HG02610 (cell line): ENCODE results near the gene MRPL58.
"Not testable (repeated sequence)": the region's sequence is repeated elsewhere in the genome, so short reads cannot be mapped to it uniquely, and the experiment has no call there.

Source experiments
- ATAC-seq: cut with Tn5 transposase; IDR thresholded peaks from one replicate; pipeline ENCODE4 v1.9.1; 2021; ENCODE audit warnings: mild to moderate bottlenecking, moderate library complexity; ENCODE audit not compliant: unreplicated experiment

Gene MRPL58

DNA sequence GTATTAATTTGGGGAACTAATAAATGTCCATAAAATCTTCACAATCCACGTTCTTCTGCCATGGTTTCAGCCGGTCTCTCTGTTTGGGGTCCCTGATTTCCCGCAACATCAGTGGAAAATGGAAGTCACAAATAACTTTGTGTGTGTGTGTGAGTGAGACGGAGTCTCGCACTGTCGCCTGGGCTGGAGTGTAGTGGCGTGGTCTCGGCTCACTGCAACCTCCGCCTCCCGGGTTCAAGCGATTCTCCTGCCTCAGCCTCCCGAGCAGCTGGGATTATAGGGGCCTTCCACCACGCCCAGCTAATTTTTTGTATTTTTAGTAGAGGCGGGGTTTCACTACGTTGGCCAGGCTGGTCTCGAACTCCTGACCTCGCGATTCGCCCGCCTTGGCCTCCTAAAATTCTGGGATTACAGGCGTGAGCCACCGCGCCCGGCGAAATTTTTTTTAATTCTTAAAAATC lies 33.5 kb downstream of the MRPL58 start:
- ATAC-seq: not testable (repeated sequence)

DNA sequence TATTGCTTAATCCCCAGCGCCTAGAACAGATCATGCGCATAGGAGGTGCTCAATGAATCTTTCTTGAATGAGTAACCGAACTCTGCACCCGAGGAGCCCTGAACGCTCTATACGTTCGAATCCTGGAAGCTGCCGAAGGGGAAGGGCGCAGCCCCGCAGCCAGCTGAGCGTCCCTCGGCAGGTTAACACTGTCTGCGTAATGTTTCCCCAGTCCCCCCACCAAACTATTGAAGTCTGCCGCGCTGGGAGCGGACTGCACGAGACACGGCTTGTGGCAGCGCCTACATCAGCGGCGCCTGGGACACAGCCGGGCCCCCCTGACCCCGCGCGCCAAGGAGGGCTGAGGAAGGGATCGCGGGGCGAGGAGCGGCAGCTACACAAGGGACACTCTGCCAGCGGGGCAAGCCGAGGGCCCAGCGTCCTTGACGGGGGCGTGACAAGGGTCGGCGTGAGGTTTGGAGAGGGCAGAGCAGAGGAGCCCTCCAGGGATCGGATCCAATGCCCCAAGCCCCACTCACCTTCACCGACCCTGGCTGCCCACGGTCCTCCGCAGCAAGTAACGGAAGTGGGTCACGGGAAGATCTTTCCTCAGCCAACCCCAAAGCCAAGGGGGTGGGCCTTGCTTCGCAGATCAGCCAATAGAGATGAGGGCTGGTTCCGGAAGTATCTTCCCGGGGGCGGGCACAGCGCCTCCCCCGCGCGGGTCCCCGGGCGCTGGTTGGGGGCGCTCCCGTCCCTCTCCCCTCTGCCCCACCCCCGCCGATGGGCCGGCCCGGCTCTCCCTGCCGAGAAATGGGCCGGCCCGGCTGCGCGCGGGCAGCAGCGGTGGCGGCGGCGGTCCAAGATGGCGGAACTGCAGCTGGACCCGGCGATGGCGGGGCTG lies 34.2 kb downstream of the MRPL58 start, which contains the start of the genes ATP5PD and KCTD2:
TSS of gene ATP5PD (minus strand) at position 563 of the 883 bp plus-strand sequence. CDS start 4,319 bp downstream, outside the sequence.
TSS of gene KCTD2 (plus strand) at position 819 of the 883 bp plus-strand sequence. CDS start at position 845, 26 bp downstream.
- peak; percentile 95 for ATAC-seq

DNA sequence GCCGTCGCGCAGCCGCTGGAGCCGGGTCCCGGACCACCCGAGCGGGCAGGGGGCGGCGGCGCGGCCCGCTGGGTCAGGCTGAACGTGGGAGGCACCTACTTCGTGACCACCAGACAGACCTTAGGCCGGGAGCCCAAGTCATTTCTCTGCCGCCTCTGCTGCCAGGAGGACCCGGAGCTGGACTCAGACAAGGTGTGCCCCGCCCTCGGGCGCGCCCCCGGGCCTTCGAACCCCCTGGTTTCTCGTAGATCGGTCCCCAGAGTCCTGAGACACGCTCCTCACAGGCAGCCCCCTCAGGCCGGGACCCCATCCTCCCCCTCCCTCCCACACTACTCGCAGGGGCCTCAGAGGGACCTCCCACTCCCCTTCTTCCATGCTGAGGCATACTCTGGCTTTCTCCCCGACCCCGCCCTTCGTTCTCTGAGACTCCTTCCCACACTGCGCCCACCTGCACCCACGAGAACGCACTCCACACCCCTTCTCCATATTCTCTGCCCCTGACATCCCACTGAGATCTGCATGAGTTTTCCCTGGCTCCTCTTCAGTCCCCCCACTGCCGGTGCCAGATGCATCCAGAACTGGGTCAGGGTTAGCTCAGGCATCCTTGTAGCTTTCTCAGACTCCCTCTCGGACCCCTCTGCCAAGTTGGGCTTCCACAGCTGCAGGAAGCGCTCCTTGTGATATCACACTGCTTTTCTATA lies 35.1 kb downstream of the MRPL58 start:
- ATAC-seq: peak; percentile 13

DNA sequence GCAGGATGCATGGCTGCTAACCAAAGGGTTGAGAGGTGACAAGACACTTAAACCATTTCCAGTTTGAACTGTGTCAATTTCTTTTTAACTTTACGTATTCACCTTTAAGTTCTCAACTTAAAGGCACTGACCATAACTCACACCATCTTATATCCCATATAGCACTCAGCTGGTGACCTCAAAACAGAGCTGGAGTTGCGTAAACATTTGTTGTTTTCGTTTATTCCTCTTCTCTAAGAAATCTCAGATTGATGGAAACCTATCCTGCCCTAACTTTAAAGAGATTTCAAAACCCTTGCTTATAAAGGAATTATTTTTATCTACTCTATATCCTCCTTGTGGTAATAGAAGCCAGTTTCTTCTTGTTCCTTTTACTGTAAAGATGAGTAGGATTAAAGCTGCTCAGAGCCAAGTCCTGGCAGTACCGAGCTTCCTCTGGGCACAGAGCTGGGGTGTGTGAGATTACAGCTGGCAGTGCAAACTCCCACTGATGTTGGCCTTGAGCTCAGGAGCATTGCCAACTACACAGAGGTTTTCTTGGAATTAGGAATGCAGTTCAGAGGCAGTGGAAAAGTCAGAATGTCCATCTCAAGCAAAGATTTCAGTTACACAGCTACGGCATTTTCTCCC lies 35.9 kb downstream of the MRPL58 start:
- ATAC-seq: no peak

DNA sequence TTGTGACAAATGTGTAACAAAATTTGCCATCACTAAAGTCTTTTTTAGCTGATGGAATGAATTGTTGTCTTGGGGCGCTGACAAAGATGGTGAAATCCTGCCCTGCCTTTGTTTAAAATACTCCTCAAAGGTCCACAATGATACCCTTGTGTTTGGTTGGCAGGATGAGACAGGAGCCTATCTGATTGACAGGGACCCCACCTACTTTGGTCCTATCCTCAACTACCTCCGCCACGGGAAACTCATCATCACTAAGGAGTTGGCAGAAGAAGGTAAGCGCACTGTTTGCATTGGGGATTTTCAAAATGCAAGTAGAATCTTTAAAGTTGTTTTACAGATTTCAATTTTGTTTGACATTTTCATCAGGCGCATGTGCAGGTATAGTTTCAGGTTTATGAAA lies 36.6 kb downstream of the MRPL58 start:
- no peak for ATAC-seq

DNA sequence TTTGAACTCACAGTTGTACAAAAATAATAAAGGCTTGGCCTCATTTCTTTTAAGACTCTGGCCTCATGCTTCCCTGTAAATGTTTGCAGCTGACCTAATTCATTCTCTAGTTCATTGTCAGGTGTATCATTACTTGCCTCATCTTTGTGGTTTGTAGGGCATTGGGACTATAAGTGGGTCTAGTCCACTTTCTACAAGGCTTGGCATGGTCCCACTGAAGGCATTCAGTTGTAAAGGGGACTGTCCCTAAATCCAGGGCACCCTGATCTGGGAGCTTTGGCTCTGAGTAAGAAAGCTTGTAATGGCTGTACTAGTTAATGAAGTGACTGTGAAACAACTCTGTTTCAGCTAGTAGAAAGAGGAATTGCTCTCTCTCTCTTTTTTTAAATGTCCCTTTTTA lies 37.2 kb downstream of the MRPL58 start:
- ATAC-seq: no peak

DNA sequence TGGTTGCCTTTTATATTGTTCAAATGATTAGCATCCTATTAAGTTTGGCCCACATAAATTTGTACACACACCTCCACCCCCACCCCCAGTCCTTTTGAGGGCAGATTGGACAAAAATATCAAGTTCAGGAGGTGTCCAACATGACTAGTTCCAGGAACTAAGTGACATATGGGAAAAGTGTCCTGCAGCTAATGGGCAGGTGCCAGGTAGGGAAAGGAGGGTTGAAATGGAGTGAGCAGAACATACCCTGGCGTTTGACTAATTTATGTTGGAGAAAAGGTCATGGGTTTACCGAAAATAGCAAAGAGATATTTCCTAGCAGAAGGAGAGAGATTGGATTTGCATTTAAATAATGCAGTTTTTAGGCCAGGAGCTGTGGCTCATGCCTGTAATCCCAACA lies 39.5 kb downstream of the MRPL58 start:
- no peak for ATAC-seq

DNA sequence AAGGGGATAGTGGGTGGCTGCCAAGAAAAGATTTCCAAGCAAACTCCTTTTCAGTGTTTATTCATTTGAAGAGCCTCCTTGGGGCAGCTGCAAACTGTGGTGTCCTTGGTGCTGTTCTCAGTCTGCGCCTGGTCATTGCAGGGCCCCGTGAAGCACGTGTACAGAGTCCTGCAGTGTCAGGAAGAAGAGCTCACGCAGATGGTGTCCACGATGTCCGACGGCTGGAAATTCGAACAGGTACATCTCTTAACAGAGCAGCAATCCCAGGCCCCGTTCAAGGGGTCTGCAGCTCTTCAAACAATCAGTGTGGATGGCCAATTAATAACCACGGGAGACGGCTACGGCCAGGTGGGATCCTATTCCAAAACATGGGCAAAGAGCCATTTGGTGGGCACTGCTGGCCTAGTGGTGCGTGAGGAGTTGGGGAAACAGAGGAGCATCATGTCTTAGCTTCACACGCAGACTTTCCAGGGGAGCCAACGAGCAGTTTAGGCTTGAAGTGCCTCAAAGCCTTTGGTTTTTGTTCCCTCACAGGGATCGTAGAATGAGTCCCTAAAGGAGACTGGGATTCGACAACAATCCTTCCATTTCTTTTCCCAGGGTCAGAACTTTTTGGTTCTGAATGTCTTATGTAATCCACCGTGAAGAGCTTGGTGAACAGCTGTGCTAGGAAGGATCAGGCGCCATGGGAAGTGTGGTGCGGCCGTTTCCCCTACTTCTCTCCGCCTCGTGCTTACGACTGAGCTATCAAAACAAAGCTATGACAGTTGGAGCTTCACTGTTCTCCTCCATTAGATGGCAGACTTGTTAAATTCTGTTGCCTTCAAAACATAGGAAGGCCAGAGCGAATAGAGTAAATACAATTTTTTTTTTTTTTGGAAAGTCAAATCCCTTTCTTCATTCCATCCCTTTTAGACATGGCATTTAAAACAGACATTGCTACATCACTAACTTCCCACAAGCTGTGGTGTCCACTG lies 47.2 kb downstream of the MRPL58 start:
- no peak for ATAC-seq

DNA sequence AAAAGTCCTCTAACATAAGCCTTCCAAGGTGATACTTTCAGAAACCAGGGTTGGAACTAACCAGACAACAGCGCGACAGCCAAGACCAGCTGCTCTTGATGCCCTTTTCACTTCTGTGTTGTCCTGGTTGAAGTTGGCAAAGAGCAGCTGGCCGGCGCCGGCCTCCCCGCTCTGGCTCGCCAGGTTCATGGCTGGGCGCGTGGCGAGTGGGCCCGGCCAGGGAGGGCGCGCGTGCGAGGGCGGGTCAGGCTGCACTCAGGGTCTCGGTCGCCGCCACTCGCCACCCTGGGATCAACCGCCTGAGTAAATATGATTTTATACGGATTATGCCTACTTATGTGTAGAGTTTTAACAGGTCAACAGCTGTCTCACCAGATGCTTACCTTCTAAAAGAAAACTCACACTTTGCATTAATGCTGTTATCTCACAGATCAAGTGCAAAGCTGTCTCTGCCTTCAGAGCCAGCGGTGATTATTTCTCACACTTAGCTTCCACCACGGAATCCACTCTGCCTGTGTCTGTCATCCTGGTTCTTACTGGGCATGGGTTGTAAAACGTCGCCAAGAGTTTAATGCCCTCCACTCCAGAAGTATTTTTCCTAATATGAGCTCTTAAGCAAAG lies 48.1 kb downstream of the MRPL58 start:
- ATAC-seq: no peak

DNA sequence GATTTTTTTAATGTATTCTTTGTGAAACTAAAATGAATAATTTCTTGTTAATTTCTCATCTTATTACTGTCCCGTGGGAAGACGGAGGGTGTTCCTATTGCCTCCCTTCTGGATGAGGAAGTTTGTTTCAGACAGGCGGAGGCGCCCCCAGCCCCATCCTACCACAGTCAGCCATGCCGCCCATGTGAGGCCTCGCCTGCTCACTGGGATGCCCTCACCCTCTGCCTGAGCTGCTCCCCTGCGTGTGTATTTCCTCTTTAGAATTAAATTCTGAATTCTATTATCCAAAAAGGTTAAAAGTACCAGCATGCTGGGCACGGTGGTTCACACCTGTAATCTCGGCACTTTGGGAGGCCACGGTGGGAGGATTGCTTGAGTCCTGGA lies 48.6 kb downstream of the MRPL58 start:
- no peak for ATAC-seq

DNA sequence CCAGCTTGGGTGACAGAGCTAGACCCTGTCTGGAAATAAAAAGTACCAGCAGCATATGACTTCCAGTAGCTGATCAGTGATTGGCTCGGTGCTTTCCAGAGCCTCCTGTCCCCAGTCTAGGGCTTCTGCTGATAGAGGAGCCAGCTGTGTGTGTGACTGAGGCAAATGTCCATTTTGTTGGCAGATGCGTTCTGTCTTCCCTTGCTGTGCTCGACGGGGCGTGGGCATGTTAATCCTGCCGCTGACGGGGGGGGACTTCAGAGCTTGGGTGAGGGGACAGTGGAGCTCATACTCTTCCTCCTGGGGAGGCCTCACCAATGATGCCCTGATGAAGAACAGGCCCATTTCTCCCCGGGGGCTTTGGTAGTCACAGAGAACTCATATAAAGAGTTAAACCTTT lies 49.1 kb downstream of the MRPL58 start:
- no peak for ATAC-seq

DNA sequence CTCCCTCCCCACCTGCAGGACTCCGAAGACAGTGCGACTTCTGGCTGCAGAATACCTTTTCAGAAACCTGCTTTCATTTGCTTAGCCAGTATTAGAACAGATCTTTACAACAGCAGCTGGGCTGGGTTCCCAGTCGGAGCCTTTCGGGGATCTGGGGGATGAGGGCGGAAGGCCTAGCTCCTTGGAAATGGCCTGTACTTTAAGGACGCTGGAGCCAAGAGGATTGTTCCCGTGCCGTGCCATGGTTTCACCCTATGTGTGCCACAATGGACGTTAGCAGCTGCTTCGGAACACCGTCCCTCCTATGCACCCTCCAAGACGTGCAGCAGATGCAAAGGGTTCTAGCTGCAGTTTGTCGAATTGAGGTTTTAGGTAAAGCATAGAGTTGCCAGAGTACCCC lies 50.7 kb downstream of the MRPL58 start:
- ATAC-seq: no peak

DNA sequence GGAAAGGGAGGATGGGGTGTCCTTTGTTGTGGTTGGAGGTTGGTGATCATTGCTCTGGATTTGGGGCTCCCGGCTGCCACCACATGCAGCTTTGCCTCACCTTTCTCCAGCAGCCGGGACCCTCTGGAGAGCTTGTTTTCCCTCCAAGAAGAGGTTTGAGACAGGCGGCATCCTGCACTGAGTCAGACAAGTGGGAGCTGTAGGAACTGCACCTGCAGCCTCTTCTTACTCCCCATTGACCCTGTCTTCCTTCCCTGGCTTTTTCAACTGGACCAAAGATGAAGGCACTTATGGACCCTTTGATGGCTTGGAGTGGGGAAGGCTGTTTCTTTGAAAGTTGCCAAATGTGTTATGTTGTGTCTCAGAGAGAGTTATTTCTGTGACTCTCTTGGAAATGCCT lies 51.2 kb downstream of the MRPL58 start:
- ATAC-seq: no peak

DNA sequence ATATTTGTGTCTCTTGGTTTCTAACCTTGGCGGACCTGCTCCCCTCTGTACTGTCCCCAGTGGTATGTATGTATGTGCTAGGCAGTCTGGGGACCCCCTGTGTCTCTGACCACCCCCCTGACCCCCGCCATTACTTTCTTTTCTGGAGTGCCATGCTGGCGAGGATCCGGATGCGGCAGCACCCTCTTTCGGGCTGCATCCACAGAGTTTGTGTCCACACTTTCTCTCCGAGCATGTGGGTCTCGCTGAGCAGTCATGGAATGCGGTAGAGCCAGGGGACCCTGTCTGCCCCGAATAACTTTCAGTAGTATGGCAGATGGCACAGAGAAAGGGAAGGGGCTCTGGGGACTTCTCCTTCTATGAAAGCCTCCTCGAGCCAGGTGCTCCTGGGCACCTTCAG lies 51.6 kb downstream of the MRPL58 start:
- no peak for ATAC-seq

DNA sequence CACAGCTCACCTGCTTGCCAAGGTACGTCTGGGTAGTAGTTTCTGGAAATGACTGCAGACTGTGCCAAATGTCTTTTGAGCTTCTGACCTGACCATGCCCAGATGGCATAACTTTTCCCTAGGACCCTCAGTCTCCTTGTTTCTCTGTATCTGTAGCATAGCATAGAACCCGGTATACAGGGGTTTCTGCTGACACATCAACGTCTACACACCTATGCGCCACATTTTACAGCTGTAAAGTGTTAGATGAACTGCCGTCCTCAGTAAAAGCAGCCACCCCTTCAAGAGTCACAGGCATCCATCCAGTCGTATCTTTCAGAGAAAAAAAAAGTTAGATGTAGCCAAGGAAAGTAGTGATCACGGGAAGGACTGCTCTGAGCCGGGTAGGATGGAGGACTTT lies 52.0 kb downstream of the MRPL58 start:
- ATAC-seq: no peak

DNA sequence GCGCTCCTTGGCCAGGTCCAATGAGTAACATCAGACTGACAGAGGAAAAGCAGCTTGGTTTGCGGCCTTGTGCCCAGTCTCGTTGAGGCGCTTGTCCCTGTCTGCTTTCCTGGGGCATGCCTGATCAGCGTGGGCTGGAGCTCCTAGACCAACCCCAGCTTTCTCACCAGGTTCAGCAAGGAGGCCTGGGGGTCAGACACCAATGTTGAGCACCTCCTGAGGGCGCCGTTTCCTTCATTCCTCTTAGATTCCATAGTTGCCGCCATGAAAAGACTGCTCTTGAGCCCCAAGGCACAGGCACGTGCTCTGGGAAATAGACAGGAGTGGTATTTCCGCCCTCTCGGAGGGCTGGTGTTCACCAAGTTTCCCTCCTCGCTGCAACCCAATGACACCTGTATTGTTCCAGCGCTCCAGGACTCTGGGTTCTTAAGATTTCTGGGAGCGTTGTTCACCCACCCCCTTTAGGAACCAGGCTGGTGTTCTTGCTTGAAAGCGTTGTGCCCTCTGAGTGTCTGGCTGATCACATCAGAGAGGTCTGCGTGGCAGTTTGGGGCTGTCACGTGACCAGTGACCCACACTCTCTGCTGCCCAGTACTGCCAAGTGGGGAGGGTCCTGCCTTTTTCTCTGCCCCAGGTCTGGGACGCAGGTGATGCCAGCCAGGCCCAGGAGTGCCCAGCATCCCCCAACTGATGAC lies 52.5 kb downstream of the MRPL58 start:
- no peak for ATAC-seq

DNA sequence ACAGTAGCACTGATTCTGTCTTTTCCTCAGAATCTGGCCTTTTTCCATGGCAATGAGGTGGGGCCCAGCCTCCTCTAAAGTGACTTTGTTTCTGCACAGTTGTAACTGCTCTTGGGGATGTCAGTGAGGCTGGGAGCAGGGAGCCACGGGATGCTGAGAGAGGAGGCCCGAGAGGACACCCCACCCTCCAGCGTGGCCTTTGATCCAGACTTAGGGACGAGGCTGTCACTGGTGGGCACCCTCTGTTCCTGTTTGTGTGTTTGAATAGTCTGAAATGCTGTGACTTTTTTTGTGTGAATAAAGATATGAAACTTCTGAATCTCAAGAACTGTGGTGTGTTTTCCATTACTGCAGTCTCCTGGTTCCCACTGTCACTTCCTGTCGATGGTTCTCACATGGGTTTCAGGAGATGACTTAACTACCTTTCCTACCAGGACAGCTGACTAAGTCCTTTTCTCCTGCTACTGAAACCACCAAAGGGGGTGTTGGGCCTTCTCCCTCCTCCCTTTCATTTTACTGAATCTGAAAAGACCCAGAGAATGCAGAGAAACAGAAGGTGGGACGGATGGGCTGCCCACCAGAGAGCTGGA lies 53.2 kb downstream of the MRPL58 start:
- no peak for ATAC-seq

DNA sequence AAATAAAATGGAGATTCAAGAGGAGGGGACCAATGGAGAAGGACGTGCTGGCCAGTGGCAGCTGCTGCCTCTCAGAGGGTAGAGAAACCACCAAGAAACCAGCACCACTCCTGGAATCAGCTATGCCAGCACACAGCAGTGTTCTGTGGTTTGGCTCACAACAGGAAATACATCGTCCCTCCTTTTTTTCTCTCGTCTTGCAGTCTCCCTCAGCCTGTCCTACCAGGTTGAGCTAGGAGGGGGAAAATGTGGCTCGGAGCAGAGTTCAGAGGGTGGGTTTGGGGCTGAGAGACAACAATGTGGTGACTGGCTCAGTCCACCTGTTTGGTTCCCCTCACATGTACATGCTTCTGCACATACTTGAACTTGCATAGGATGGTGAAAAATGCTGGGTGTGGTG lies 55.4 kb downstream of the MRPL58 start:
- no peak for ATAC-seq

DNA sequence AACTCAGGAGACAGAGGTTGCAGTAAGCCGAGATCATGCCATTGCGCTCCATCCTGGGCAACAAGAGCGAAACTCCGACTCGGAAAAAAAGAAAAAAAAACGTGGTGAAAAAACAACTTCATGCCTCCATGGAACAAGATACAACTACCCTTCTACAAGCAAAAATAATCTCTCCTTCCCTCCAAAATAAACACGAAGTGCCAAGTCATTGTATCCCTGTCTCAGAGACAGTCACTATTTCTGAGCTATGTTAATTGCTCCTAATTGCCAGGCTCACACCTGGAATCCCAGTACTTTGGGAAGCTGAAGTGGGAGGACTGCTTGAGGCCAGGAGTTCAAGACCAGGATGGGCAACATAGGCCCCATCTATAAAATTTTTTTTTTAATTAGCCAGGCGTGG lies 56.3 kb downstream of the MRPL58 start:
- ATAC-seq: no peak
